Activated naive CD8-positive, alpha-beta T cell treated with anti-CD3 and anti-CD28 coated beads for 36 hours (primary cell): ENCODE results near the gene LSM5. TPM values are rescaled to one million over a fixed set of nuclear protein-coding genes. Genes with fewer than 3 reads are reported as not detected.
A peak's percentile ranks its signal among the peaks of the same experiment; 100 is the strongest.
"Not testable (repeated sequence)": the region's sequence is repeated elsewhere in the genome, so short reads cannot be mapped to it uniquely, and the experiment has no call there.

Experiments used
- DNase-seq: peaks from one replicate; pipeline ENCODE4 v3.0.0; 2021
- H3K27ac Mint-ChIP-seq: one replicate; pipeline ENCODE4 v1.8.0; 2022; ENCODE audit warnings: mild to moderate bottlenecking, moderate library complexity, mixed read lengths
- H3K27me3 Mint-ChIP-seq: one replicate; pipeline ENCODE4 v1.8.0; 2022; ENCODE audit warnings: mild to moderate bottlenecking, mixed read lengths
- H3K36me3 Mint-ChIP-seq: one replicate; pipeline ENCODE4 v1.8.0; 2021; ENCODE audit warnings: mild to moderate bottlenecking, mixed read lengths
- H3K4me1 Mint-ChIP-seq: one replicate; pipeline ENCODE4 v1.8.0; 2021; ENCODE audit warnings: mixed read lengths
- H3K4me3 Mint-ChIP-seq: one replicate; pipeline ENCODE4 v1.8.0; 2022; ENCODE audit warnings: mild to moderate bottlenecking, moderate library complexity, mixed read lengths
- H3K9me3 Mint-ChIP-seq: one replicate; pipeline ENCODE4 v1.8.0; 2022; ENCODE audit warnings: mixed read lengths
- total RNA-seq, 2 experiments: library from RNA; stranded (reverse); gene quantifications; one replicate each; pipeline ENCODE4 v1.2.3, GENCODE V29; 2021

The LSM5 gene
- total RNA-seq, 2 experiments from 2014 or later: 157 to 158 TPM

GRCh38 chr7:32489788-32490126 is 423 bp downstream of the LSM5 start:
- peak overlapping the region; percentile 90 for H3K27ac Mint-ChIP-seq
- H3K9me3 Mint-ChIP-seq: no peaks in the 10 kb centered on the region
- H3K27me3 Mint-ChIP-seq: no peaks in the 10 kb centered on the region
- H3K4me3 Mint-ChIP-seq: peak overlapping the region; percentile 84
- peaks cover 26% of the 10 kb centered on the region for H3K4me1 Mint-ChIP-seq
- H3K36me3 Mint-ChIP-seq: peaks cover 17% of the 10 kb centered on the region
- no peak for DNase-seq

DNA sequence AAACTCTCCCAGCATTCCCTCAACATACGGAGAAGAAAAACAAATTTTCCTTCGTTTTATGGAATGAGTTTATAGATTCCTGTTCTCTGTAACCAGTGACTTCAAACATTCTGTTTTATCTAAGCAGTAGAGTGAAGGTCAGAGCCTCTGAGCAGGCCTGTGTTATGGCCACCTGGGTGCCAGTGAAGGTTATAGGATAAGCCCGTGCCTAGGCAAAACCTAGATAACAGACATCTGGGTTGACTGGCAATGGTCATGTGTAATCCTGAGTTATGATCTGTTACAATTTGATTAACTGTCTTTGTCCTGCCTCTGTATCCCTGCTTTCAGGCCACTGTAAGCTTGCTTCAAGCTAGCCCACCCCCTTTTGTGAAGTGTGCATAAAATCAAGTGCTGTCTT is 8.3 kb downstream of the LSM5 start:
- no peak overlapping the region for H3K27ac Mint-ChIP-seq
- no peaks in the 10 kb centered on the region for H3K9me3 Mint-ChIP-seq
- H3K4me1 Mint-ChIP-seq: peaks cover 8% of the 10 kb centered on the region
- no peak overlapping the region for H3K4me3 Mint-ChIP-seq
- H3K27me3 Mint-ChIP-seq: no peaks in the 10 kb centered on the region
- DNase-seq: no peak
- H3K36me3 Mint-ChIP-seq: peaks cover 4% of the 10 kb centered on the region

GRCh38 chr7:32481176-32481575 is 9.0 kb downstream of the LSM5 start:
- Mint-ChIP-seq H3K36me3 (peaks cover 4% of the 10 kb centered on the region), H3K27ac (no peak overlapping the region), H3K4me1 (peaks cover 7% of the 10 kb centered on the region), H3K4me3 (no peak overlapping the region), H3K27me3 (no peaks in the 10 kb centered on the region), H3K9me3 (no peaks in the 10 kb centered on the region)
- no peak for DNase-seq

DNA sequence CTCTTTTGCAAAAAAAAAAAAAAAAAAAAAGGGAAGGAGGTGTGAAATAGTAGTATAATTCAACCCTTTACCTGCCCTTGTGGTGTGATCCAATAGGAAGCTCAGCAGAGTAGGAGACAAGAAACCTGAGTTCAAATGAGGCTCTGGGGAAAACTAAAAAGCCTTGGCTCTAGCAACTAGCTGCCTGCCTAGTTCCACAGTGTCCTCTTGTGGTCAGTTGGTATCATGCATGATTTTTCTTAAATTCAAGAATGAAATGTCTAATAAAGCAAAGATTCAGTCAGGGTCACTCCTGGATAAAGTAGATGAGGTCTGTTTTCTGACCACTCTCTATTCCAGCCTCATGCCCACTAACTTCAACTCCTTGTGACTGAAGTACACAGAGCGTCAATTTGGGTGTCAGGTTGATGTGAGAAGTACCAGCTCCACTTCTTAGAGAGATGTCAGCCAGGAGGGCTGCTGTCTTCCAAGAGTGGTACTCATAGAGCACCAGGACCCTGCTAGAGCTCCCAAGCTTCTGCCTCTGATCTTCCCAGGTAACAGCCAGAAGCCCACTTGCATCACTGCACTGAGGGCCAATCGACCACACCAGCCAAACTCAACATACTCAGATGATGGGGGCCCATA is 10.5 kb downstream of the LSM5 start:
- no peak overlapping the region for H3K4me3 Mint-ChIP-seq
- DNase-seq: no peak
- peaks cover 7% of the 10 kb centered on the region for H3K4me1 Mint-ChIP-seq
- H3K36me3 Mint-ChIP-seq: peaks cover 2% of the 10 kb centered on the region
- no peaks in the 10 kb centered on the region for H3K27me3 Mint-ChIP-seq
- H3K27ac Mint-ChIP-seq: no peak overlapping the region
- H3K9me3 Mint-ChIP-seq: no peaks in the 10 kb centered on the region

DNA sequence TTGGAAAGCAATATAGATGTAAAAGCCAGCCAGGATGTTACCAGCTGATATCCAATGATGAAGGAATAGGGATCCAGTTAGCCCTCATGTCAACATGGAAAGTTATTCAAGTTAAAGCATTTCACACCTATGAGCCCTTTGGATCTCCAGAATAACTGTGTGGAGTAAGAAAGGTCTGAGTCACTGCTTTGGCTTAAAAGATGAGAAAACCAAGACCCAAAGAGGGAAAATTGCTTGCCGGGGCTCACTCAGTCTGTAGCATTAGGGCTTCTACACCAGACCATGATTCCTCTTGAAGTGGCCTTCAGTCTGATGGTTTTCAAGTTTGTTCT is 12.6 kb downstream of the LSM5 start:
- Mint-ChIP-seq H3K4me1 (peaks cover 7% of the 10 kb centered on the region), H3K27me3 (no peaks in the 10 kb centered on the region), H3K36me3 (no peaks in the 10 kb centered on the region), H3K4me3 (no peak overlapping the region), H3K27ac (no peak overlapping the region), H3K9me3 (no peaks in the 10 kb centered on the region)
- DNase-seq: no peak

- no peak overlapping the region for H3K4me3 Mint-ChIP-seq
- H3K36me3 Mint-ChIP-seq: no peaks in the 10 kb centered on the region
- no peaks in the 10 kb centered on the region for H3K9me3 Mint-ChIP-seq
- no peaks in the 10 kb centered on the region for H3K27me3 Mint-ChIP-seq
- peaks cover 7% of the 10 kb centered on the region for H3K4me1 Mint-ChIP-seq
- no peak for DNase-seq
- no peak overlapping the region for H3K27ac Mint-ChIP-seq
These were observed 13.1 kb downstream of the LSM5 start for GRCh38 chr7:32476816-32477648.

DNA sequence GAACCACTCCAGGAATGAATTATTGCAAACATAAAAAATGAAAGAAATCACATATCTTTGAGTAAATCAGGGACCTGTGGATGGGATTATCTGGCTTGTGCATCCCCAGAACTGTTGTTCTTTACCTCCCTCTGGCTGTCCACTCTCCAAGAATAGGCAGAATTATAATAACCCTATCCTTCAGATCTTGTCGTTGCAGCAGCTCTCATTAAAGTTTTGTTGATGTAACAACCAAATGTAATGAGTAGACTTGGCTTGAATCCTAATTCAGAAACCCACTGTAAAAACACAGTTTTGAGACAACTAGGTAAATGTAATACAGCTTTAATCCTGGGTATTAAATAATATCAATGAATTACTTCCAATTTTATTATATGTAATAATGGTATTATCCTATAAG is 16.2 kb downstream of the LSM5 start:
- no peaks in the 10 kb centered on the region for H3K27me3 Mint-ChIP-seq
- peaks cover 1% of the 10 kb centered on the region for H3K9me3 Mint-ChIP-seq
- no peaks in the 10 kb centered on the region for H3K36me3 Mint-ChIP-seq
- no peak overlapping the region for H3K4me3 Mint-ChIP-seq
- no peak for DNase-seq
- H3K4me1 Mint-ChIP-seq: no peaks in the 10 kb centered on the region
- no peak overlapping the region for H3K27ac Mint-ChIP-seq

GRCh38 chr7:32472015-32472414 is 18.2 kb downstream of the LSM5 start:
- H3K27ac Mint-ChIP-seq: no peak overlapping the region
- no peak overlapping the region for H3K4me3 Mint-ChIP-seq
- no peaks in the 10 kb centered on the region for H3K36me3 Mint-ChIP-seq
- H3K27me3 Mint-ChIP-seq: no peaks in the 10 kb centered on the region
- H3K4me1 Mint-ChIP-seq: no peaks in the 10 kb centered on the region
- peaks cover 1% of the 10 kb centered on the region for H3K9me3 Mint-ChIP-seq
- DNase-seq: no peak

- DNase-seq: no peak
- H3K27ac Mint-ChIP-seq: no peak overlapping the region
- no peaks in the 10 kb centered on the region for H3K36me3 Mint-ChIP-seq
- no peaks in the 10 kb centered on the region for H3K4me1 Mint-ChIP-seq
- no peaks in the 10 kb centered on the region for H3K27me3 Mint-ChIP-seq
- peaks cover 1% of the 10 kb centered on the region for H3K9me3 Mint-ChIP-seq
- H3K4me3 Mint-ChIP-seq: no peak overlapping the region
These were observed 19.3 kb downstream of the LSM5 start for GRCh38 chr7:32470871-32471270.

DNA sequence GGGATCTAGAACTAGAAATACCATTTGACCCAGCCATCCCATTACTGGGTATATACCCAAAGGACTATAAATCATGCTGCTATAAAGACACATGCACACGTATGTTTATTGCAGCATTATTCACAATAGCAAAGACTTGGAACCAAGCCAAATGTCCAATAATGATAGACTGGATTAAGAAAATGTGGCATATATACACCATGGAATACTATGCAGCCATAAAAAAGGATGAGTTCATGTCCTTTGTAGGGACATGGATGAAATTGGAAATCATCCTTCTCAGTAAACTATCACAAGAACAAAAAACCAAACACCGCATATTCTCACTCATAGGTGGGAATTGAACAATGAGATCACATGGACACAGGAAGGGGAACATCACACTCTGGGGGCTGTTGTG is 20.2 kb downstream of the LSM5 start:
- not testable (repeated sequence) for H3K4me1 Mint-ChIP-seq

GRCh38 chr7:32464641-32465416 is 25.4 kb downstream of the LSM5 start:
- H3K4me3 Mint-ChIP-seq, DNase-seq, H3K9me3 Mint-ChIP-seq, H3K27ac Mint-ChIP-seq, H3K4me1 Mint-ChIP-seq, H3K27me3 Mint-ChIP-seq, H3K36me3 Mint-ChIP-seq: not testable (repeated sequence)

More for the DNA sequence above, 20.2 kb downstream of the LSM5 start:
- DNase-seq, H3K36me3 Mint-ChIP-seq, H3K27ac Mint-ChIP-seq, H3K4me3 Mint-ChIP-seq, H3K9me3 Mint-ChIP-seq, H3K27me3 Mint-ChIP-seq: not testable (repeated sequence)

DNA sequence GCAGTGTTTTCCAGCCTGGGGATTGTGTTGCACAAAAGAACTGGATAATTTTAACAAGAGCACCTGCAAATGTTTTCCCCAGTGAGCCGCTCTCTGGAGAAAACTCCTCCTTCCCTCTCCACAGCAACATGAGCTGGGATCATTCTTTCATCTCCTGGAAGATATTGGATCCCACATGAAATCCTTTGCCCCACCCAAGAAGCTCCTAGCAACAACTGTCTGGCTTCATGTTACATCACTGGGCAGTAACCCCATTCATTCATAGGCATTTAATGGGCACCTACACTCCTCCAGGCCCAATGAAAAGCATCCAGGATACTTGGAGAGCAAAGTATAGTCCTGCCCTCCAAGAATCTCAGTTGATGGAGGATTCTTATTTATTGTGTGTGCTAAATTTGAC is 27.2 kb downstream of the LSM5 start:
- no peak for DNase-seq
- no peaks in the 10 kb centered on the region for H3K27me3 Mint-ChIP-seq
- H3K36me3 Mint-ChIP-seq: no peaks in the 10 kb centered on the region
- H3K4me1 Mint-ChIP-seq: no peaks in the 10 kb centered on the region
- no peak overlapping the region for H3K27ac Mint-ChIP-seq
- H3K9me3 Mint-ChIP-seq: no peaks in the 10 kb centered on the region
- no peak overlapping the region for H3K4me3 Mint-ChIP-seq

DNA sequence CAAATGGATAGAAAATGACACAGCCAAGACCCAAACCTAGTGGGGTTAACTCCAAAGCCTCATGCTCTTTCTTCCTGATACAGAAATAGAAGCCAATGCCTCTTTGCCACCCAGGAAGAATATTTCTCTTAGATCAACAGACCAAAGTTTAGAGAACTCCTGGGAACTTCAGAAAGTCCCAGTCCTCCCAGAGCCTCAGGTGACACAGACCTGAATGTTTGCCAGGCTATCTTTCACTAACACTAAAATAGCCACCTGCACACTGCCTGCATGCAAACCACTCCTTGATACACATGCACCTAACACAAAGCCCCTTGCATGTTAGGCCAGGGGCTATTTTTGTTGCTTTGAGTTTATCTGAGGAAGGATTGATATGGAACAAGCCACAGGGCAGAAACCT is 27.7 kb downstream of the LSM5 start:
- no peak for DNase-seq

DNA sequence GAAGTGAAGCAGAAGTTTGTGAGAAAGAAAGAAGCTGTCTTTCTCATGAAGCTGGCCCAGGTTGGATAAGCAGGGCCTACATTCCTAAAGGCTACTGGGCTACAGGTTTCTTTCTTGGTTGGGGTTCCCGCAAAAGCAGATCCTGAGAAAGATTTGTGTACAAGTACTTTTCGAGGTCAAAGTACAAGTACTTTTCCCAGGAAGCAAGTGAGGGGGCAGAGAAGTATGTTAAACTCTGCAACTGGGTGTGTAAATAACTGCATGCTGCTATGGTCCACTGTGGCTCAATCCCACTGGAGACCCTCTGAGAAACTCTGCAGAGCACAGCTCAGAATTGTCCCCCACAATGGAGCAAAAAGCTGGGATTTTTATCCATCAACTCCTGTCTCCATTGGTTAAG is 28.7 kb downstream of the LSM5 start:
- no peaks in the 10 kb centered on the region for H3K36me3 Mint-ChIP-seq
- peaks cover 2% of the 10 kb centered on the region for H3K9me3 Mint-ChIP-seq
- H3K27ac Mint-ChIP-seq: no peak overlapping the region
- H3K4me1 Mint-ChIP-seq: no peaks in the 10 kb centered on the region
- no peak for DNase-seq
- no peak overlapping the region for H3K4me3 Mint-ChIP-seq
- H3K27me3 Mint-ChIP-seq: no peaks in the 10 kb centered on the region

More for the DNA sequence above, 27.7 kb downstream of the LSM5 start:
- Mint-ChIP-seq H3K4me1 (no peaks in the 10 kb centered on the region), H3K9me3 (no peaks in the 10 kb centered on the region), H3K4me3 (no peak overlapping the region), H3K27ac (no peak overlapping the region), H3K36me3 (no peaks in the 10 kb centered on the region), H3K27me3 (no peaks in the 10 kb centered on the region)

DNA sequence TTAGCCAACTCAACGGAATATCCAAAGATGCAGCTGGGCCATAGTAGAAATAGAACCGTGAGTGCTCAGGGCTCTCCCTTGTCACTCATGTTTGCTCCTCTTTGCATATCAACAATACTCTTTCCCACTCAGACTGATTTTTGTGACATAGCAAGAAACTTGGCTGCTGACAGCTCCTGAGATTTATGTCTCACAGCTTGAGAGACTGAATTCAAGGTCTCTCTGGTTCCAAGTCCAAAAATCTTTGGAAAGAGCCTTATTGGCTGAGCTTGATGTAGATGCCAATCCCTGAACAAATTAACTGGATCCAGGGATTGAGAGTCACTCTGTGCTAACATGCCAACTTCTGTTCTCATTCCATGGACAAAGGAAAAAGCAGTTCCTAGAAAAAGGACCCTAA is 30.4 kb downstream of the LSM5 start:
- Mint-ChIP-seq H3K4me3 (no peak overlapping the region), H3K27ac (no peak overlapping the region), H3K4me1 (no peaks in the 10 kb centered on the region), H3K36me3 (no peaks in the 10 kb centered on the region), H3K27me3 (peaks cover 3% of the 10 kb centered on the region), H3K9me3 (peaks cover 2% of the 10 kb centered on the region)
- no peak for DNase-seq
